ENCODE data around the gene SND1. TPM values are rescaled to one million over a fixed set of nuclear protein-coding genes. Genes with fewer than 3 reads are reported as not detected.

SND1 gene
- total and polyA plus RNA-seq, 2 donors (not counting 1 experiment from before 2014, with no cell fraction given): 137 to 174 TPM

DNA sequence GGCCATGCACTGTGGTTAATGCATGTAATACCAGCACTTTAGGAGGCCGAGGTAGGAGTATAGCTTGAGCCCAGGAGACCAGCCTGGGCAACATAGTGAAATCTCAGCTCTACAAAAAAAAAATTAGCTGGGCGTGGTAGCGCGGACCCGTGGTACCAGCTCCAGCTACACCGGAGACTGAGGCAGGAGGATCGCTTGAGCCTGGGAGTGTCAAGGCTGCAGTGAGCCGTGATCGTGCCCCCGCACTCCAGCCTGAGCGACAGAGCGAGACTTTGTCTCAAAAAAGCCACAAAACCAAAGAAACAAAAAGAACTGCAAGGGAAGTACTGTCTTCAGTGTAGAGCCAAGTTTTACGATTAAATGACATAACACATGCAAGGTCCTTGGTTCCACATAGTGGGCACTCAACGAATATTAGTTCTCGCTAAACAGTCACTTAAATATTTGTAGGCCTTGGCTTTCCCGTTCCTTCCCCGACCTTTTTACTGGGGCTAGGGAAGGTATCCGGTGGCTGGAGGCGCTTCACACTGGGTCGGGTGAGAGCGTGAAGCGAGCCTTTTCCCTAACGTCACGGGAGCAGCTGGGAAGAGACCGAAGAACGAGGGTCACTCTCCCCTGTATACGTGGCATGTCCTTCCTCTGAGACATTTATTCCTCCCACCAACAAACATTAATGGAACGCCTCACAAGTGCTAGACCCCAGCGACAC lies 993 bp upstream of the SND1 start:
- no peaks in the 10 kb centered on the region for H3K4me1 ChIP-seq (ENCODE audit: control insufficient read depth, extremely low read depth, insufficient read depth, low read length)
- H3K4me2 ChIP-seq (ENCODE audit: extremely low read depth, insufficient read depth, low read length): peak overlapping the region; percentile 95
- no peaks in the 10 kb centered on the region for H3K27me3 ChIP-seq (ENCODE audit: control insufficient read depth, insufficient read depth, low read length)
- no peaks in the 10 kb centered on the region for H4K20me1 ChIP-seq (ENCODE audit: control insufficient read depth, extremely low read depth, insufficient read depth, low read length)
- H3K27ac ChIP-seq (ENCODE audit: insufficient read depth, low read length): peak overlapping the region; percentile 94
- TF ChIP-seq EZH2 (IDR thresholded peaks at IDR 0.05; ENCODE audit: low read length, missing control alignments): no peak
- TF ChIP-seq, protein P1, sequence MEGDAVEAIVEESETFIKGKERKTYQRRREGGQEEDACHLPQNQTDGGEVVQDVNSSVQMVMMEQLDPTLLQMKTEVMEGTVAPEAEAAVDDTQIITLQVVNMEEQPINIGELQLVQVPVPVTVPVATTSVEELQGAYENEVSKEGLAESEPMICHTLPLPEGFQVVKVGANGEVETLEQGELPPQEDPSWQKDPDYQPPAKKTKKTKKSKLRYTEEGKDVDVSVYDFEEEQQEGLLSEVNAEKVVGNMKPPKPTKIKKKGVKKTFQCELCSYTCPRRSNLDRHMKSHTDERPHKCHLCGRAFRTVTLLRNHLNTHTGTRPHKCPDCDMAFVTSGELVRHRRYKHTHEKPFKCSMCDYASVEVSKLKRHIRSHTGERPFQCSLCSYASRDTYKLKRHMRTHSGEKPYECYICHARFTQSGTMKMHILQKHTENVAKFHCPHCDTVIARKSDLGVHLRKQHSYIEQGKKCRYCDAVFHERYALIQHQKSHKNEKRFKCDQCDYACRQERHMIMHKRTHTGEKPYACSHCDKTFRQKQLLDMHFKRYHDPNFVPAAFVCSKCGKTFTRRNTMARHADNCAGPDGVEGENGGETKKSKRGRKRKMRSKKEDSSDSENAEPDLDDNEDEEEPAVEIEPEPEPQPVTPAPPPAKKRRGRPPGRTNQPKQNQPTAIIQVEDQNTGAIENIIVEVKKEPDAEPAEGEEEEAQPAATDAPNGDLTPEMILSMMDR (conservative IDR thresholded peaks at IDR 0.05 in 1 of 2, IDR thresholded peaks at IDR 0.05 in 1 of 2; ENCODE audit: low read depth in 1 of 2, low read length in 2 of 2): no peak
- peak; percentile 55 to 61 for DNase-seq (ENCODE audit: low read depth in 2 of 2)
- H3K4me3 ChIP-seq (replicated peaks in 1 of 4; ENCODE audit: control extremely low read depth in 1 of 4, insufficient read depth in 1 of 4, low read depth in 3 of 4, low read length in 4 of 4): peak overlapping the region; percentile 59 to 99 (median 84)
- no peaks in the 10 kb centered on the region for H3K36me3 ChIP-seq (ENCODE audit: control insufficient read depth, insufficient read depth, low read length)
- peak overlapping the region; percentile 82 for H3K9ac ChIP-seq (ENCODE audit: insufficient read depth, low read length)
- H3K9me3 ChIP-seq (ENCODE audit: control insufficient read depth, insufficient read depth, low read depth, low read length): no peaks in the 10 kb centered on the region
- peaks cover 40% of the 10 kb centered on the region for H3K79me2 ChIP-seq (ENCODE audit: control insufficient read depth, insufficient read depth, low read length)
- peak overlapping the region; percentile 86 for H2AFZ ChIP-seq (ENCODE audit: low read length)

DNA sequence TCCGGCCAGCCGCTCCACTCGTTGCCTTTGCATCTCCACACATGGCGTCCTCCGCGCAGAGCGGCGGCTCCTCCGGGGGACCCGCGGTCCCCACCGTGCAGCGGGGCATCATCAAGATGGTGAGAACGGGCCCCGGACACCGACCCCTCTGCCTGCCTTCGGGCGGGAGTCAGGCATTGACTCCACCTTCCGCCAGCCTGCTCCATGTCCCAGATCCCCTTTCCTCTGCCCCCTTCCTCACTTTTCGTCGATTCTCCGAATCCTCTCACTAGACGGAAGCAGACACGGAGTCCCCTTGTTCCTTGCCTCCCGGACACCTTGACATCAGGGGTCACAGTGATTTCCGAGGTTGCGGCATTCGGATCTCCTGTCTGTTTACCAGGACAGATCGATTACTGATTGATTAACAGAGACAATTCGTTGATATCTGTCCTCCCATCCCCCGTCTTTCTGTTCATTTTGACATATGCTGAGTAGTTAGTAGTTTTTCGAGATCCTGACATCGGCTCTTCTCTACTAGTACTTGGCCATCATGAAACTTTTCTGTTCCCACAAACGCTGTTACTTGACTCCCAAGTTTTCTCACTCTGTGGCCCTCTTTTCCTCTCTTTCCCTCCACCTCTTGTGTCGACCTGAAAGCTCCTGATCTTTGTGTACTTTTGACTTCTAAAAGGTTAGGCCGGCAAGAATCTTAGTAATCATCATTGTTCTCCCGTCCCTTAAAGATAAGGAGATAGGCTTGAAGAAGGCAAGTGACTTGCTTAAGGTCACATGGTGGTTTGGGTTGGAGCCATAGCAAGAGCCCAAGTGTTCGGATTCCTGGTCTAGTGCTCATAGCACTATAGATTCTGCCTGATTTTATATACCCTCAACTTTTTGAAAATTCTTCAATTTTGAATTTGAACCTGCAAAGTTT lies 597 bp downstream of the SND1 start:
- Histone ChIP-seq H3K4me2 (ENCODE audit: extremely low read depth, insufficient read depth, low read length) (peak overlapping the region; percentile 95), H2AFZ (ENCODE audit: low read length) (peak overlapping the region; percentile 73), H3K27ac (ENCODE audit: insufficient read depth, low read length) (peak overlapping the region; percentile 94), H3K79me2 (ENCODE audit: control insufficient read depth, insufficient read depth, low read length) (peaks cover 55% of the 10 kb centered on the region), H3K4me1 (ENCODE audit: control insufficient read depth, extremely low read depth, insufficient read depth, low read length) (no peaks in the 10 kb centered on the region), H3K36me3 (ENCODE audit: control insufficient read depth, insufficient read depth, low read length) (no peaks in the 10 kb centered on the region), H3K9me3 (ENCODE audit: control insufficient read depth, insufficient read depth, low read depth, low read length) (no peaks in the 10 kb centered on the region), H4K20me1 (ENCODE audit: control insufficient read depth, extremely low read depth, insufficient read depth, low read length) (peaks cover 1% of the 10 kb centered on the region), H3K27me3 (ENCODE audit: control insufficient read depth, insufficient read depth, low read length) (no peaks in the 10 kb centered on the region), H3K4me3 (replicated peaks in 1 of 4; ENCODE audit: control extremely low read depth in 1 of 4, insufficient read depth in 1 of 4, low read depth in 3 of 4, low read length in 4 of 4) (peak overlapping the region; percentile 79 to 99 (median 91)), H3K9ac (ENCODE audit: insufficient read depth, low read length) (peak overlapping the region; percentile 86)
- TF ChIP-seq EZH2 (IDR thresholded peaks at IDR 0.05; ENCODE audit: low read length, missing control alignments): no peak
- TF ChIP-seq, protein P1 (conservative IDR thresholded peaks at IDR 0.05 in 1 of 2, IDR thresholded peaks at IDR 0.05 in 1 of 2; ENCODE audit: low read depth in 1 of 2, low read length in 2 of 2): no peak
- DNase-seq (ENCODE audit: low read depth in 2 of 2): peak; percentile 39 to 70

DNA sequence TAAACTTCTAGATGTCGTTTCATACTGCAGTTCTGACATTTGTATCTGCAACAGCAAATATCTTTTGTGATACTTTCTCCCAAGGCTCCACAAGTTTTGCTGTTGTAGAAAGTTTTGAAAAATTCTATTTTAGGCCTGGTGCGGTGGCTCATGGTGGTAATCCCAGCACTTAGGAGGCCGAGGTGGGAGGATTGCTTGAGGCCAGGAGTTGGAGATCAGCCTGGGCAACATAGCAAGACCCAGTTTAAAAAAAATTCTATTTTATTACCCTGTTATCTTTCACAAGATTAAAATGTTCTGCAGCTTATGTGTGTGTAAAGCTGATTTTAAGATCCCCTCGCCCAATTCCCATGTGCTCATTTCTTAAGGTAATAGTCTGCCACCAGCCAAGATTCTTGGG lies 1.4 kb downstream of the SND1 start:
- Histone ChIP-seq H3K4me1 (ENCODE audit: control insufficient read depth, extremely low read depth, insufficient read depth, low read length) (no peaks in the 10 kb centered on the region), H3K36me3 (ENCODE audit: control insufficient read depth, insufficient read depth, low read length) (no peaks in the 10 kb centered on the region), H4K20me1 (ENCODE audit: control insufficient read depth, extremely low read depth, insufficient read depth, low read length) (peaks cover 1% of the 10 kb centered on the region), H3K79me2 (ENCODE audit: control insufficient read depth, insufficient read depth, low read length) (peaks cover 63% of the 10 kb centered on the region), H3K4me2 (ENCODE audit: extremely low read depth, insufficient read depth, low read length) (peak overlapping the region; percentile 95), H3K27ac (ENCODE audit: insufficient read depth, low read length) (no peak overlapping the region), H3K27me3 (ENCODE audit: control insufficient read depth, insufficient read depth, low read length) (no peaks in the 10 kb centered on the region), H3K9ac (ENCODE audit: insufficient read depth, low read length) (no peak overlapping the region), H3K9me3 (ENCODE audit: control insufficient read depth, insufficient read depth, low read depth, low read length) (no peaks in the 10 kb centered on the region), H3K4me3 (replicated peaks in 1 of 4; ENCODE audit: control extremely low read depth in 1 of 4, insufficient read depth in 1 of 4, low read depth in 3 of 4, low read length in 4 of 4) (peak overlapping the region; percentile 79 to 99 (median 91)), H2AFZ (ENCODE audit: low read length) (no peak overlapping the region)
- no peak for DNase-seq (ENCODE audit: low read depth in 2 of 2)
- TF ChIP-seq, protein P1 (conservative IDR thresholded peaks at IDR 0.05 in 1 of 2, IDR thresholded peaks at IDR 0.05 in 1 of 2; ENCODE audit: low read depth in 1 of 2, low read length in 2 of 2): no peak
- TF ChIP-seq EZH2 (IDR thresholded peaks at IDR 0.05; ENCODE audit: low read length, missing control alignments): no peak
